ENCODE results near the gene PREB. TPM values are rescaled to one million over a fixed set of nuclear protein-coding genes. Genes with fewer than 3 reads are reported as not detected.

PREB gene
- total RNA-seq, 1 experiment from 2014 or later, result 37.0 TPM

- no peak for DNase-seq (ENCODE audit: low spot score)
Measured at GRCh38 chr2:27082773-27083409, 51.5 kb downstream of the PREB start.

- no peak for DNase-seq (ENCODE audit: low spot score)
Measured at GRCh38 chr2:27081984-27082772, 52.3 kb downstream of the PREB start.

Other genes starting within 250 kb of the PREB start
- gene MAPRE3, start 164.0 kb downstream of the PREB start, total RNA-seq (2014; rRNA removed; shearing (Covaris generic)), result 2.7 and 4.0 TPM in 2 replicates
- 34.6 and 37.8 TPM in 2 replicates for gene TMEM214, start 101.7 kb downstream of the PREB start, total RNA-seq (2014; rRNA removed; shearing (Covaris generic))
- 25.2 and 27.8 TPM in 2 replicates for gene AGBL5, start 83.0 kb downstream of the PREB start, total RNA-seq (2014; rRNA removed; shearing (Covaris generic))
- gene OST4, start 63.0 kb downstream of the PREB start, total RNA-seq (2014; rRNA removed; shearing (Covaris generic)), result 328 and 330 TPM in 2 replicates
- gene EMILIN1, start 56.0 kb downstream of the PREB start, total RNA-seq (2014; rRNA removed; shearing (Covaris generic)), result 10.8 and 30.2 TPM in 2 replicates
- gene KHK, start 47.9 kb downstream of the PREB start, total RNA-seq (2014; rRNA removed; shearing (Covaris generic)), result 0.14 and 0.48 TPM in 2 replicates
- gene CGREF1, start 15.5 kb downstream of the PREB start, total RNA-seq (2014; rRNA removed; shearing (Covaris generic)), result 0.31 TPM in 1 of 2 replicates, not detected in the other
- gene ABHD1, start 10.8 kb downstream of the PREB start, total RNA-seq (2014; rRNA removed; shearing (Covaris generic)), result 0.12 TPM in 1 of 2 replicates, not detected in the other
- not detected in 2 replicates for gene PRR30, start 4.8 kb upstream of the PREB start, total RNA-seq (2014; rRNA removed; shearing (Covaris generic))
- not detected in 2 replicates for gene TCF23, start 14.4 kb upstream of the PREB start, total RNA-seq (2014; rRNA removed; shearing (Covaris generic))
- gene ATRAID, start 77.4 kb upstream of the PREB start, total RNA-seq (2014; rRNA removed; shearing (Covaris generic)), result 196 and 202 TPM in 2 replicates
- gene SLC5A6, start 77.6 kb upstream of the PREB start, total RNA-seq (2014; rRNA removed; shearing (Covaris generic)), result 22.6 and 26.2 TPM in 2 replicates
- 4.7 and 6.9 TPM in 2 replicates for gene CAD, start 82.7 kb upstream of the PREB start, total RNA-seq (2014; rRNA removed; shearing (Covaris generic))
- 0.46 and 0.49 TPM in 2 replicates for gene SLC30A3, start 128.4 kb upstream of the PREB start, total RNA-seq (2014; rRNA removed; shearing (Covaris generic))
- gene DNAJC5G, start 140.8 kb upstream of the PREB start, total RNA-seq (2014; rRNA removed; shearing (Covaris generic)), result not detected in 2 replicates
- 0.35 TPM in 1 of 2 replicates, not detected in the other for gene TRIM54, start 147.8 kb upstream of the PREB start, total RNA-seq (2014; rRNA removed; shearing (Covaris generic))
- 0.53 TPM in 1 of 2 replicates, not detected in the other for gene UCN, start 173.8 kb upstream of the PREB start, total RNA-seq (2014; rRNA removed; shearing (Covaris generic))
- gene MPV17, start 188.5 kb upstream of the PREB start, total RNA-seq (2014; rRNA removed; shearing (Covaris generic)), result 52.9 and 61.7 TPM in 2 replicates
- 24.5 and 29.9 TPM in 2 replicates for gene GTF3C2, start 222.1 kb upstream of the PREB start, total RNA-seq (2014; rRNA removed; shearing (Covaris generic))
- gene EIF2B4, start 235.7 kb upstream of the PREB start, total RNA-seq (2014; rRNA removed; shearing (Covaris generic)), result 15.0 and 23.8 TPM in 2 replicates
- gene SNX17, start 236.0 kb upstream of the PREB start, total RNA-seq (2014; rRNA removed; shearing (Covaris generic)), result 79.6 and 84.6 TPM in 2 replicates
- 1.4 and 2.8 TPM in 2 replicates for gene ZNF513, start 246.1 kb upstream of the PREB start, total RNA-seq (2014; rRNA removed; shearing (Covaris generic))

All from H4 (cell line).